ENCODE data around the gene DOK3. TPM values are rescaled to one million over a fixed set of nuclear protein-coding genes. Genes with fewer than 3 reads are reported as not detected.

DOK3 gene
- total and polyA plus RNA-seq, 4 donors = 15.6 to 146 (median 47.8) TPM

DNA sequence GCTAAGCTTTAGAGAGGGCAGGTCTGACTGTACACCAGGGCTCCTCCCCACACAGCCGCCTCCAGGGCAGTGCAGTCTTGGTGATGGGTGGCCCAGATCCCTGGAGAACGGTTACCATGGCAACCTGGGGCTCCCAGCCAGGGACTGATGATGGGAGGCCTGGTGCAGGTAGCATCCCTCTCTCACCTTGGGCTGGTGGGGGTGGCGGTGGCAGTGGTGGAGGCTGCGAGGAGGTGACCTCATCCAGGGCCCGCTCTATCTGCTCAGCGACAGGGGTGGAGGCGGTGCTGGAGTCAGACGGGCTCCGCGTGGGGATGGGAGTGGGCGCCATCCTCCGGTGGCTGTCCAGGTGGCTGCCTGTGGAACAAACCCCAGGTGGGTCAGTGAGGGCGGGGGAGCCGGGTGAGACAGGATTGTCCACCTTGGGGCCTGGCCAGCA is 50.7 kb downstream of the DOK3 start:
- TF ChIP-seq CTCF (IDR thresholded peaks at IDR 0.05; ENCODE audit: control extremely low read depth, extremely low read depth) = no peak
- Histone ChIP-seq H3K36me3 (ENCODE audit: control insufficient read depth in 4 of 4, insufficient read depth in 4 of 4, low read length in 4 of 4) (peaks cover 0 to 18% (median 11%) of the 10 kb centered on the region in 4 donors), H3K27ac (ENCODE audit: low read depth in 1 of 2, low read length in 1 of 2) (no peak overlapping the region), H3K4me1 (ENCODE audit: control insufficient read depth in 5 of 5, insufficient read depth in 5 of 5, low read length in 5 of 5) (peaks cover 0 to 25% (median 2%) of the 10 kb centered on the region in 5 donors), H3K4me3 (no peak overlapping the region), H3K9ac (ENCODE audit: insufficient read depth in 1 of 2, low read length in 2 of 2) (no peak overlapping the region), H3K9me3 (ENCODE audit: control insufficient read depth in 4 of 4, insufficient read depth in 3 of 4, low read length in 3 of 4) (no peaks in the 10 kb centered on the region), H3K27me3 (ENCODE audit: control insufficient read depth in 3 of 3, insufficient read depth in 3 of 3, low read length in 2 of 3) (no peaks in the 10 kb centered on the region)
- ATAC-seq (ENCODE audit: insufficient read depth, low FRiP score) (no peak), DNase-seq (no peak)
- 94 to 98% methylated on average over 14 of the region's 14 CpGs for whole genome bisulfite sequencing, 2 donors

- ATAC-seq (ENCODE audit: insufficient read depth, low FRiP score) = no peak
- Histone ChIP-seq H3K36me3 (ENCODE audit: control insufficient read depth in 4 of 4, insufficient read depth in 4 of 4, low read length in 4 of 4) (peaks cover 0 to 18% (median 10%) of the 10 kb centered on the region in 4 donors), H3K9me3 (ENCODE audit: control insufficient read depth in 4 of 4, insufficient read depth in 3 of 4, low read length in 3 of 4) (no peaks in the 10 kb centered on the region), H3K9ac (ENCODE audit: insufficient read depth in 1 of 2, low read length in 2 of 2) (no peak overlapping the region), H3K4me1 (ENCODE audit: control insufficient read depth in 5 of 5, insufficient read depth in 5 of 5, low read length in 5 of 5) (peaks cover 0 to 28% (median 7%) of the 10 kb centered on the region in 5 donors), H3K27me3 (ENCODE audit: control insufficient read depth in 3 of 3, insufficient read depth in 3 of 3, low read length in 2 of 3) (no peaks in the 10 kb centered on the region), H3K4me3 (no peak overlapping the region), H3K27ac (ENCODE audit: low read depth in 1 of 2, low read length in 1 of 2) (peak overlapping the region in 1 of 2 donors; percentile 43)
- WGBS, 2 donors = 88 to 89% methylated on average over 20 of the region's 20 CpGs
- no peak for TF ChIP-seq CTCF (IDR thresholded peaks at IDR 0.05; ENCODE audit: control extremely low read depth, extremely low read depth)
- no peak for DNase-seq
These were observed 51.6 kb downstream of the DOK3 start for GRCh38 chr5:177457852-177458681.

- TF ChIP-seq CTCF (IDR thresholded peaks at IDR 0.05; ENCODE audit: control extremely low read depth, extremely low read depth) = no peak
- no peaks in the 10 kb centered on the region for H3K9me3 ChIP-seq (ENCODE audit: control insufficient read depth in 4 of 4, insufficient read depth in 3 of 4, low read length in 3 of 4)
- H3K27ac ChIP-seq (ENCODE audit: low read depth in 1 of 2, low read length in 1 of 2) = no peak overlapping the region
- ATAC-seq (ENCODE audit: insufficient read depth, low FRiP score) (peak; percentile 39), DNase-seq (peak; percentile 90 to 92 (median 91))
- H3K4me3 ChIP-seq = no peak overlapping the region
- H3K27me3 ChIP-seq (ENCODE audit: control insufficient read depth in 3 of 3, insufficient read depth in 3 of 3, low read length in 2 of 3) = no peaks in the 10 kb centered on the region
- H3K36me3 ChIP-seq (ENCODE audit: control insufficient read depth in 4 of 4, insufficient read depth in 4 of 4, low read length in 4 of 4) = peaks cover 0 to 18% (median 9%) of the 10 kb centered on the region in 4 donors
- 83 to 85% methylated on average over 24 of the region's 24 CpGs for WGBS, 2 donors
- H3K9ac ChIP-seq (ENCODE audit: insufficient read depth in 1 of 2, low read length in 2 of 2) = no peak overlapping the region
- H3K4me1 ChIP-seq (ENCODE audit: control insufficient read depth in 5 of 5, insufficient read depth in 5 of 5, low read length in 5 of 5) = peaks cover 0 to 28% (median 7%) of the 10 kb centered on the region in 5 donors
These were observed 52.4 kb downstream of the DOK3 start for GRCh38 chr5:177456976-177457851.
